Mucosa of stomach (tissue), 1 donor: ENCODE results near the gene SH3TC1.

Source experiments
- H3K27me3 ChIP-seq: one replicate; pipeline ENCODE4 v1.7.0; 2013; ENCODE audit warnings: mild to moderate bottlenecking, low read length; ENCODE audit not compliant: control insufficient read depth, insufficient read depth
- H3K36me3 ChIP-seq: one replicate; pipeline ENCODE4 v1.7.0; 2013; ENCODE audit warnings: low read length; ENCODE audit not compliant: control insufficient read depth, insufficient read depth
- H3K4me1 ChIP-seq: one replicate; pipeline ENCODE4 v1.7.0; 2013; ENCODE audit warnings: mild to moderate bottlenecking, low read length; ENCODE audit not compliant: control insufficient read depth, insufficient read depth
- H3K4me3 ChIP-seq: one replicate; pipeline ENCODE4 v1.7.0; 2013; ENCODE audit warnings: low read length
- H3K9ac ChIP-seq: one replicate; pipeline ENCODE4 v1.7.0; 2013; ENCODE audit warnings: mild to moderate bottlenecking, low read length, moderate library complexity
- H3K9me3 ChIP-seq: one replicate; pipeline ENCODE4 v1.7.0; 2013; ENCODE audit warnings: mild to moderate bottlenecking, low read length, moderate library complexity; ENCODE audit not compliant: control insufficient read depth
- donor health status: Pancreatic carcinoma.

Gene SH3TC1

GRCh38 chr4:8270418-8270771 lies 71.3 kb downstream of the SH3TC1 start:
- Histone ChIP-seq H3K36me3 (no peaks in the 10 kb centered on the region), H3K27me3 (peaks cover 23% of the 10 kb centered on the region), H3K9me3 (no peaks in the 10 kb centered on the region), H3K4me3 (no peak overlapping the region), H3K9ac (peak overlapping the region; percentile 43), H3K4me1 (peaks cover 57% of the 10 kb centered on the region)

- H3K4me1 ChIP-seq: peaks cover 57% of the 10 kb centered on the region
- H3K9ac ChIP-seq: peak overlapping the region; percentile 43
These were observed 72.1 kb downstream of the SH3TC1 start for GRCh38 chr4:8270912-8271815.

GRCh38 chr4:8271821-8272220 lies 72.7 kb downstream of the SH3TC1 start:
- Histone ChIP-seq H3K36me3 (no peaks in the 10 kb centered on the region), H3K9me3 (no peaks in the 10 kb centered on the region), H3K4me3 (no peak overlapping the region), H3K9ac (no peak overlapping the region), H3K27me3 (peaks cover 23% of the 10 kb centered on the region), H3K4me1 (peaks cover 57% of the 10 kb centered on the region)

More at GRCh38 chr4:8270912-8271815, 72.1 kb downstream of the SH3TC1 start:
- Histone ChIP-seq H3K27me3 (peaks cover 23% of the 10 kb centered on the region), H3K4me3 (no peak overlapping the region), H3K9me3 (no peaks in the 10 kb centered on the region), H3K36me3 (no peaks in the 10 kb centered on the region)

- H3K4me3 ChIP-seq: no peak overlapping the region
- peaks cover 55% of the 10 kb centered on the region for H3K4me1 ChIP-seq
- H3K9ac ChIP-seq: no peak overlapping the region
- peaks cover 23% of the 10 kb centered on the region for H3K27me3 ChIP-seq
- no peaks in the 10 kb centered on the region for H3K9me3 ChIP-seq
- no peaks in the 10 kb centered on the region for H3K36me3 ChIP-seq
These were observed 73.7 kb downstream of the SH3TC1 start for GRCh38 chr4:8272472-8273428.

GRCh38 chr4:8273450-8273849 lies 74.4 kb downstream of the SH3TC1 start:
- no peak overlapping the region for H3K9ac ChIP-seq
- no peaks in the 10 kb centered on the region for H3K9me3 ChIP-seq
- H3K36me3 ChIP-seq: no peaks in the 10 kb centered on the region
- peaks cover 51% of the 10 kb centered on the region for H3K4me1 ChIP-seq
- no peak overlapping the region for H3K4me3 ChIP-seq
- peaks cover 23% of the 10 kb centered on the region for H3K27me3 ChIP-seq

- peaks cover 18% of the 10 kb centered on the region for H3K27me3 ChIP-seq
- H3K36me3 ChIP-seq: no peaks in the 10 kb centered on the region
- H3K4me1 ChIP-seq: peaks cover 51% of the 10 kb centered on the region
- H3K9me3 ChIP-seq: no peaks in the 10 kb centered on the region
- no peak overlapping the region for H3K9ac ChIP-seq
- H3K4me3 ChIP-seq: no peak overlapping the region
These were observed 75.1 kb downstream of the SH3TC1 start for GRCh38 chr4:8274066-8274652.

GRCh38 chr4:8274765-8275547 lies 75.9 kb downstream of the SH3TC1 start:
- no peak overlapping the region for H3K4me3 ChIP-seq
- peaks cover 47% of the 10 kb centered on the region for H3K4me1 ChIP-seq
- H3K36me3 ChIP-seq: no peaks in the 10 kb centered on the region
- peaks cover 15% of the 10 kb centered on the region for H3K27me3 ChIP-seq
- no peaks in the 10 kb centered on the region for H3K9me3 ChIP-seq
- H3K9ac ChIP-seq: no peak overlapping the region

GRCh38 chr4:8275548-8275910 lies 76.4 kb downstream of the SH3TC1 start:
- Histone ChIP-seq H3K4me1 (peaks cover 42% of the 10 kb centered on the region), H3K9me3 (no peaks in the 10 kb centered on the region), H3K9ac (no peak overlapping the region), H3K36me3 (no peaks in the 10 kb centered on the region), H3K27me3 (peaks cover 10% of the 10 kb centered on the region), H3K4me3 (no peak overlapping the region)

GRCh38 chr4:8276358-8277240 lies 77.5 kb downstream of the SH3TC1 start:
- Histone ChIP-seq H3K4me1 (peaks cover 34% of the 10 kb centered on the region), H3K27me3 (no peaks in the 10 kb centered on the region), H3K4me3 (no peak overlapping the region)

GRCh38 chr4:8277356-8278008 lies 78.4 kb downstream of the SH3TC1 start:
- H3K27me3 ChIP-seq: no peaks in the 10 kb centered on the region
- no peak overlapping the region for H3K4me3 ChIP-seq
- H3K9ac ChIP-seq: no peak overlapping the region
- H3K9me3 ChIP-seq: no peaks in the 10 kb centered on the region
- H3K4me1 ChIP-seq: peaks cover 34% of the 10 kb centered on the region
- H3K36me3 ChIP-seq: no peaks in the 10 kb centered on the region

More at GRCh38 chr4:8276358-8277240, 77.5 kb downstream of the SH3TC1 start:
- no peaks in the 10 kb centered on the region for H3K36me3 ChIP-seq
- H3K9me3 ChIP-seq: no peaks in the 10 kb centered on the region
- no peak overlapping the region for H3K9ac ChIP-seq
